RWPE2 (cell line): ENCODE data around the gene UBE3D.

ENCODE experiments used
- ATAC-seq: fragments of 200-7000 bp; cut with Tn5 transposase; 3 replicates; pipeline ENCODE4 v1.9.1; 2021; ENCODE audit warnings: low read depth
- DNase-seq: peaks from one replicate; pipeline ENCODE4 v3.0.0-alpha.2; 2020; ENCODE audit warnings: low spot score
- H3K27ac ChIP-seq: fragments of 450-650 bp; 2 replicates; pipeline ENCODE4 v1.5.1; 2017; ENCODE audit warnings: mild to moderate bottlenecking; ENCODE audit not compliant: poor library complexity, severe bottlenecking
- H3K27me3 ChIP-seq: fragments of 250-450 bp; sonication (Bioruptor Pico); 2 replicates; pipeline ENCODE4 v1.5.1; 2021; ENCODE audit warnings: mild to moderate bottlenecking, moderate library complexity; ENCODE audit not compliant: insufficient read depth, poor library complexity, severe bottlenecking
- H3K36me3 ChIP-seq: fragments of 250-450 bp; sonication (Bioruptor Pico); 2 replicates; pipeline ENCODE4 v1.5.1; 2020; ENCODE audit warnings: low read depth, mild to moderate bottlenecking, moderate library complexity
- H3K4me1 ChIP-seq: fragments of 250-450 bp; sonication (Bioruptor Pico); 2 replicates; pipeline ENCODE4 v1.5.1; 2021; ENCODE audit warnings: mild to moderate bottlenecking, moderate library complexity; ENCODE audit not compliant: insufficient read depth, poor library complexity, severe bottlenecking
- H3K4me3 ChIP-seq: fragments of 250-450 bp; sonication (Bioruptor Pico); 2 replicates; pipeline ENCODE4 v1.5.1; 2021; ENCODE audit warnings: mild to moderate bottlenecking, moderate library complexity; ENCODE audit not compliant: severe bottlenecking
- H3K9me3 ChIP-seq: fragments of 250-450 bp; sonication (Bioruptor Pico); 2 replicates; pipeline ENCODE4 v1.5.1; 2021; ENCODE audit warnings: mild to moderate bottlenecking, moderate library complexity; ENCODE audit not compliant: severe bottlenecking
- CTCF ChIP-seq: fragments of 450-650 bp; IDR thresholded peaks from one replicate; pipeline ENCODE4 v1.5.1; 2017; ENCODE audit warnings: mild to moderate bottlenecking, moderate library complexity; ENCODE audit not compliant: poor library complexity, severe bottlenecking

Gene UBE3D

DNA sequence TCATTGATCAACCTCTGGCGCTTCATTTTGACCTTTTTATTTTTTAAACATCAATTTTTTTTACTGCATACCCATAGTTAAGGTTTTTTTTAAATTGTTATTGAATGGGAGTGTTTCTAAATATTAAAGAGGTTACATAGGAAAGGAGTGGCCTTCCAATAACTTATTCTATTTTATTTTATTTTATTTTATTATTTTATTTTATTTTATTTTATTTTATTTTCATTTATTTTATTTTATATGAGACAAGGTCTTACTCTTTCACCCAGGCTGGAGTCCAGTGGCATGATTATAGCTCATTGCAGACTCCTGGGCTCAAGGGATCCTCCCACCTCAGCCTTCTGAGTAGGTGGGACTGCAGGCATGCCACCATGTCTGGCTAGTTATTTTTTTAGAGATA, 32.0 kb upstream of the UBE3D start:
- no peaks in the 10 kb centered on the region for H3K27me3 ChIP-seq
- H3K4me3 ChIP-seq, result no peak overlapping the region
- ATAC-seq, result no peak
- H3K27ac ChIP-seq, result no peak overlapping the region
- no peaks in the 10 kb centered on the region for H3K9me3 ChIP-seq
- no peak for DNase-seq
- no peak for TF ChIP-seq CTCF
- peaks cover 6% of the 10 kb centered on the region for H3K36me3 ChIP-seq
- H3K4me1 ChIP-seq, result peaks cover 5% of the 10 kb centered on the region

- H3K4me1 ChIP-seq, result peaks cover 6% of the 10 kb centered on the region
- H3K36me3 ChIP-seq, result peaks cover 6% of the 10 kb centered on the region; the same call in 1 of the 2 replicates
- no peak overlapping the region for H3K27ac ChIP-seq
Observed at GRCh38 chr6:83097204-83097603, 31.6 kb upstream of the UBE3D start.

GRCh38 chr6:83096791-83097190, 31.1 kb upstream of the UBE3D start:
- DNase-seq (no peak), ATAC-seq (no peak)
- Histone ChIP-seq H3K4me3 (no peak overlapping the region), H3K27ac (no peak overlapping the region), H3K27me3 (no peaks in the 10 kb centered on the region), H3K4me1 (peaks cover 6% of the 10 kb centered on the region), H3K36me3 (peaks cover 4% of the 10 kb centered on the region; the same call in 1 of the 2 replicates), H3K9me3 (no peaks in the 10 kb centered on the region)
- TF ChIP-seq CTCF, result no peak

More at GRCh38 chr6:83097204-83097603, 31.6 kb upstream of the UBE3D start:
- no peak for TF ChIP-seq CTCF
- no peak overlapping the region for H3K4me3 ChIP-seq
- DNase-seq, result no peak
- H3K9me3 ChIP-seq, result no peaks in the 10 kb centered on the region
- no peak for ATAC-seq
- no peaks in the 10 kb centered on the region for H3K27me3 ChIP-seq

- Histone ChIP-seq H3K36me3 (no peaks in the 10 kb centered on the region), H3K4me1 (peaks cover 6% of the 10 kb centered on the region), H3K27ac (no peak overlapping the region), H3K4me3 (no peak overlapping the region), H3K27me3 (no peaks in the 10 kb centered on the region), H3K9me3 (no peaks in the 10 kb centered on the region)
- TF ChIP-seq CTCF, result no peak
- ATAC-seq (no peak; the same call in 2 of the 3 replicates), DNase-seq (no peak)
Observed at GRCh38 chr6:83092756-83093399, 27.2 kb upstream of the UBE3D start.

DNA sequence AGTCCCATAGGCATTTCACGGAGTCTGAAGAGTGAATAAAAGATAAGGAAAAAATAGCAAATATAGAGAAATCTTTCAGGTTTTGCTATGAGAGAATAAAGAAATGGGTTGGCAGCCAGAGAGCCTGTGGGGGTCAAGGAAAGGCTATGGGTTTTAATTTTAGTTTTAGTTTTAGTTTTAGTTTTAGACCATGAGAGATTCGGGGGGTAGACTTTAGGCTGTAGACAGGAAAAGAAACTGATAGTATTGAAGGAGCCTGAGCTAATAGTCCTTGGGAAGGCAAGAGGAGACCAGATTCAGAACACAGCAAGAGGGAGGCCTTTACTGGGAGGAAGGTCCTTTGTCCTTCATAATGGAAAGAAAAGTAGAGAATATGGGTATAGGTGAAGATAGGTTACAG, 21.1 kb upstream of the UBE3D start:
- ATAC-seq, result no peak
- Histone ChIP-seq H3K4me3 (no peak overlapping the region), H3K27me3 (no peaks in the 10 kb centered on the region), H3K4me1 (no peaks in the 10 kb centered on the region), H3K36me3 (no peaks in the 10 kb centered on the region), H3K9me3 (no peaks in the 10 kb centered on the region), H3K27ac (no peak overlapping the region)
- no peak for DNase-seq
- no peak for TF ChIP-seq CTCF
